ENCODE data around the gene OR4C13. TPM values are rescaled to one million over a fixed set of nuclear protein-coding genes. Genes with fewer than 3 reads are reported as not detected.
"Not testable (repeated sequence)": the region's sequence is repeated elsewhere in the genome, so short reads cannot be mapped to it uniquely, and the experiment has no call there.

The OR4C13 gene
- polyA plus RNA-seq (2012; ENCODE audit: low read depth, missing spikeins): not detected

DNA sequence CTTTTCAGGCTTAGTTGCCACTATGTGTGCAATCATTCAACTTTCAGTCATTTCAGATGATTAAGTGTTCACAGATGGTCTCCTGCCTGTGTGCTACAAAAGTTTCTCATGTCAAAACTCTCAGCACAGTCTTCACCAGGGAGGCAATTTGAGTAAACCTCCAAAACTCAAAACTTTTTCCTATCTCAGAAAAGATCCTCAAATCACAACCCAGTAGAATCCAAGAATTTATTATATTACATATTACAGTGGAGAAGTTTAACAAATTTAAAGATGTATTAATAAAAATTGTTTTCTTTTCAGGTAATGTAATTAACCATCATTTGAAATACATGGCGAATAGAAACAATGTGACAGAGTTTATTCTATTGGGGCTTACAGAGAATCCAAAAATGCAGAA is at the start of gene OR4C13:
Gene OR4C13, plus strand, starts transcription at position 301 of the 400 bp plus-strand sequence. Its CDS starts 32 bp downstream, at position 333.
- no peak for FAIRE-seq
- TF ChIP-seq TAF1 (IDR thresholded peaks at IDR 0.05; ENCODE audit: low read depth, low read length): no peak
- no peak for TF ChIP-seq POU2F2 (IDR thresholded peaks at IDR 0.05; ENCODE audit: low read depth, low read length)
- no peak for TF ChIP-seq POLR2A (IDR thresholded peaks at IDR 0.05; ENCODE audit: low read depth, low read length)
- no peak for TF ChIP-seq POLR2AphosphoS5 (IDR thresholded peaks at IDR 0.05; ENCODE audit: low read depth, low read length)
- no peak for TF ChIP-seq PAX5 (IDR thresholded peaks at IDR 0.05; ENCODE audit: insufficient read depth, low read length, severe bottlenecking)
- TF ChIP-seq SPI1 (IDR thresholded peaks at IDR 0.05; ENCODE audit: low read depth, low read length): no peak
- DNase-seq (ENCODE audit: insufficient read length, low spot score): no peak

DNA sequence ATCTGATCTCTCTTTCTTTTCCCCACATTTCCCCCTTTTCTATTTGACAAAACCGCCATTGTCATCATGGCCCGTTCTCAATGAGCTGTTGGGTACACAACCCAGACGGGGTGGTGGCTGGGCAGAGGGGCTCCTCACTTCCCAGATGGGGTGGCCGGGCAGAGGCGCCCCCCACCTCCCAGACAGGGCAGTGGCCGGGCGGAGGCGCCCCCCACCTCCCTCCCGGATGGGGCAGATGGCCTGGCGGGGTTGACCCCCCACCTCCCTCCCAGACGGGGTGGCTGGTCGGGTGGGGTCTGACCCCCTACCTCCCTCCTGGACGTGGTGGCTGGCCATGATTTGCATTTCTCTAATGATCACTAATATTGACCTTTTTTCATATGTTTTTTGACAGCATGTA is 40.7 kb upstream of the OR4C13 start:
- FAIRE-seq; DNase-seq (ENCODE audit: insufficient read length, low spot score): not testable (repeated sequence)

DNA sequence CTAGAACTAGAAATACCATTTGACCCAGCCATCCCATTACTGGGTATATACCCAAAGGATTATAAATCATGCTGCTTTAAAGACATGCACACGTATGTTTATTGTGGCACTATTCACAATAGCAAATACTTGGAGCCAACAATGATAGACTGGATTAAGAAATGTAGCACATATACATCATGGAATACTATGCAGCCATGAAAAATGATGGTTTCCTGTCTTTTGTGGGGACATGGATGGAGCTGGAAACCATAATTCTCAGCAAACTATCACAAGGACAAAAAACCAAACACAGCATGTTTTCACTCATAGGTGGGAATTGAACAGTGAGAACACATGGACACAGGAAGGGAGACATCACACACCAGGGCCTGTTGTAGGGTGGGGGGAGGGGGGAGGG is 3.5 kb upstream of the OR4C13 start:
- not testable (repeated sequence) for DNase-seq (ENCODE audit: insufficient read length, low spot score); FAIRE-seq

- FAIRE-seq; DNase-seq (ENCODE audit: insufficient read length, low spot score): not testable (repeated sequence)
These were observed 21.2 kb downstream of the OR4C13 start for GRCh38 chr11:49973439-49973838.

DNA sequence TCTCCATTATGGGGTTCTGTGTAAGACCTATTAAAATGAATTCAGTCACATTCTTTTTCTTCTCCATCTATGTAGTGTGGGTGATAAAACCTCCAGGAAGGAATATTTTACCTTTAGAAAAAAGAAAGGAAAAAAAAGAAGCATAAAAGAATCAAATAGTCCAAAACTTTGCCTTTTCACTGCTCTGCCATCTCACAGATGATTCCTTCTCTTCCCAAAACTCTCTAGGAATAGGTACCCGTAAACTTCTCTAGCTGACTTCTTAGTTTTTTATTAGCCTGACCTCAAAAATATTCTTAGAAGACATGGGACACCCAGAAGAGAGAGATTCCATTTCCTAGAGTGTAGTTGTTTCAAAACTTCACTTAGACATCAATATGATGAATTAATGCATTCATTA is 30.2 kb downstream of the OR4C13 start, which contains the start of gene OR4C12:
Gene OR4C12, minus strand, starts transcription at position 101 of the 400 bp plus-strand sequence. Its CDS starts 34 bp downstream, at position 67.
- not testable (repeated sequence) for DNase-seq (ENCODE audit: insufficient read length, low spot score); FAIRE-seq

DNA sequence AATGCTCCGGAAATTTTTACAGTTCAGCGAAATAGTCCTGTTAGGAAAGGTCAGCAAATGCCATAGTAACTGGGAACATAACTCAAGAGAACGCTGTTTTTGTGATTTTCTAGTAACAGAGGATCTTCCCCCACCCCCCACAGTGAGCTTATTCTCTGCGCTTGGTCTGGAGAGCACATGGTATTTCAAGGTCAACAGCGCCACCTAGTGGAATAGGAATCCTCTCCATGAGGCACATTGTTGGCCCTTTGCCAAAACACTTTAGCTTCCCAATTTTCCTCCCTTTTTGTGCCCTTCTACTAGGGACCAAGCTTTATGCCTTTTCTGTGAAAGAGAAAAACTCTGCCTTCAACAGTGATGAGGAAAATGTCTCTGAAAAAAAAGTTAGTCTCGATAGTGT is 43.4 kb downstream of the OR4C13 start:
- DNase-seq (ENCODE audit: insufficient read length, low spot score): no peak
- TF ChIP-seq POLR2A (IDR thresholded peaks at IDR 0.05; ENCODE audit: low read depth, low read length) (no peak), POLR2AphosphoS5 (IDR thresholded peaks at IDR 0.05; ENCODE audit: low read depth, low read length) (no peak), TAF1 (IDR thresholded peaks at IDR 0.05; ENCODE audit: low read depth, low read length) (no peak), POU2F2 (IDR thresholded peaks at IDR 0.05; ENCODE audit: low read depth, low read length) (no peak), PAX5 (IDR thresholded peaks at IDR 0.05; ENCODE audit: insufficient read depth, low read length, severe bottlenecking) (no peak), SPI1 (IDR thresholded peaks at IDR 0.05; ENCODE audit: low read depth, low read length) (no peak)
- no peak for FAIRE-seq

Measured in GM12891 (cell line).